DMS79 treated with DMSO at 0.1 percent for 48 hours (cell line): ENCODE data around the gene ESPNL.
A peak's percentile ranks its signal among the peaks of the same experiment; 100 is the strongest.

ENCODE experiments used
- DNase-seq: peaks from one replicate; lab custom pipeline; 2025; lab: John Stamatoyannopoulos, UW

Gene ESPNL

DNA sequence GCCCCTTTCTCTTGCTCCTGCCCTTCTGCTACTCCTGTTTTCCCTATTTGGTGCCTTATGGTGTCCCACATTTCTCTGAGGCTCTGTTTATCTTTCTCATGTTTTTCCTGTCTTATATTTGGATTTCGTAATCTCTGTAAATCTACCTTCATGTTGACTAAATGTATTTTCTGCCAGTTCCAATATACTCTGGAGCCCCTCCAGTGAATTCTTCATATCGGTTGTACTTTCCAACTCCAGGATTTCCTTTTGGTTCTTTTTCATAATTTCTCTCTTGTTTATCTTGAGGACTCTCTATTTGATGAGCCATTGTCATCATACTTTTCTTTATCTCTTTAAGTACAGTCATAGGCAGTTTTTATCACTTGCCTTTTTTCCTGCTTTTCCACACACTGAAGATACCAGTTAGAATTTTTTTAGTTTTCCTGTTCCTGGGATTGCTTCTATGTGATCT lies 20.2 kb upstream of the ESPNL start:
- no peak for DNase-seq

DNA sequence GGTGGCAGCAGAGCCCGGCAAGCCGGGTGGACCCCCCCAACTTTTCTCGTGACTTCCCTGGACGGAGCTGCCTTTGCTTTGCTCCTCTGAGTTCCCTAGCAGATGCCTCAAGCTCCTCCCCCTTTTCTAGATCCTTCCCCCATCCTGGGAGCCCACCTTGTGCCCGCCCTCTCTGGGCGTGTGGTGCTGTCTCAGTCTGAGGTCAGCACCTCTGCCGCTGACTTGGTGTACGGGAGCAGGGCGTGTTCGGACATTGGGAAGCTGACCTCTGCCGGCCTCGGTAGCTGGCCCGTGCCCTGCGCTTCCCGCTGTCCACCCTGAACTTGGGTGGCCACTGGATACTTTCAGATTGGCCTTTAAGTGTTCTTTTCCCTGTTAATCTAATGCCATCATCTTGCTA lies 19.6 kb upstream of the ESPNL start:
- DNase-seq: no peak

- DNase-seq: peak; percentile 13
These were observed 19.0 kb upstream of the ESPNL start for GRCh38 chr2:238081150-238081549.

DNA sequence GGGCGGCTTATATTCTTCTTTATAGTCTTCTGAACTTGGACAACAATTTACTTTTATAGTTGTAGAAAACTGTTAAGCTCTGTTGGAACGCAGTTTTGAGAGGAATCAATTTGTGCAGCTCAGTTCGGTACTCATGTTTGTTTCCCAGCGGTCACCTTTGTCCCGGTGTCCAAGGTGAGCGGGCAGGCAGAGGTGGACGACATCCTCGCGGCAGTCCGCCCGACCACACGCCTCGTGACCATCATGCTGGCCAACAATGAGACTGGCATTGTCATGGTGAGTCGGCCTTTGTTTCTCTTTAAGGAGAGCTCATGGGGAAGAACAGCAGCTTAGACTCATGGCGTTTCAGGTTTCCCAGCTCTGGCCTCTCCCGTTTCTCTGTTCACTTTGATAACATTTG lies 18.6 kb upstream of the ESPNL start:
- no peak for DNase-seq

DNA sequence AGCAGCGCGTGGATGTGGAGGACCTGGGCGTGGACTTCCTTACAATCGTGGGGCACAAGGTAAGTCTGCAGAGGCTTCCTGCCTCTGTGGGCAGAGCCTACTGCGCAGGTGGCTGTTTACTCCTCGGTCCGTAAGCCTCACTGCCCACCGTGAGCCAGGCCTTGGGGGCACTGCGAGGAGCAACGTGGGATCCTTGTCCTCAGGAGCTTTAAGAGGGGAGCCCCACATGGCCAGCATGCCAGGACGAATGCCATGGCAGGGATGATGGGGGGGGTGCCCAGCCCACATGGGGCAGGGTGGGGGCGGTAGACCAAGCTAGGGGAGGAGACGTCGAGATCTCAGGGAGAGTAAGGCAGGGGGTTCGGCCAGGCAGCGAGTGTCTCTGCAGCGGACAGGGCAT lies 18.0 kb upstream of the ESPNL start:
- no peak for DNase-seq

- DNase-seq: no peak
These were observed 17.3 kb upstream of the ESPNL start for GRCh38 chr2:238082827-238083226.

DNA sequence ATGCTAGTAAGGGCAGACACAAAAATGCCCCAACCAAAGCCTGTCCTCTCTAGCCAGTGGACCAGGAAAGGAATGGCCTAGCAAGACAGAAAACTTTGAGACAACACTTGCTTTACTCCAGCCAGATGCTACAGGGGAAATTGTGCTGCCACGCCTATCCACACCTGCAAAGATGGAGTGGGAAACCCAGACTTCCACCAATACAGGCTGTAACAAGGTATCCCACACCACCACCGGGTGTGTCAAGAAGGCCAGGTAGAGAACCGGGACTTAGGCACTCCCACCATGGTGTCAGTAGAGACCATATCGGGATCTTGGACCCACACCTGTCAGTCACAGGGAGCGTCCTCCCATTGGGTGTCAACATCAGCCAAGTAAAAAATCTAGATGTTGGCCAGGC lies 16.2 kb upstream of the ESPNL start:
- no peak for DNase-seq

- DNase-seq: no peak
These were observed 15.4 kb upstream of the ESPNL start for GRCh38 chr2:238084761-238085160.

- DNase-seq: no peak
These were observed 14.2 kb upstream of the ESPNL start for GRCh38 chr2:238085899-238086298.

DNA sequence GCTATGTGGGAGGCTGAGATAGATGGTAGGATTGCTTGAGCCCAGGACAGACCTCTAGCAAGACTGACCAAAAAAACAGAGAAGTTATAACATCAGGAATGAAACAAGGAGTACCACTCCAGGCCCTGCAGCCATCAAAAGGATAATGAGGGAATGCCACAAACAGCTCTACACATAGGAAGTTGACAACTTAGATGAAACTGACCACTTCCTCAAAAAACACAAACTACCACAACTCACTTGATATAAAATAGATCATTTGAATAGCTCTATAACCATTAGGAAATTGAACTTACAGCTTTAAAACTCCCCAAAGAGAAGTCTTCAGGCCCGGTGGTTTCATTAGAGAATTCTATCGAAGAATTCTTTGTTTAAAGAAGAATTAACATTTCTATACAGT lies 12.9 kb upstream of the ESPNL start:
- no peak for DNase-seq

- no peak for DNase-seq
These were observed 9.3 kb upstream of the ESPNL start for GRCh38 chr2:238090887-238091286.

GRCh38 chr2:238091436-238092060 lies 8.6 kb upstream of the ESPNL start:
- DNase-seq: no peak

DNA sequence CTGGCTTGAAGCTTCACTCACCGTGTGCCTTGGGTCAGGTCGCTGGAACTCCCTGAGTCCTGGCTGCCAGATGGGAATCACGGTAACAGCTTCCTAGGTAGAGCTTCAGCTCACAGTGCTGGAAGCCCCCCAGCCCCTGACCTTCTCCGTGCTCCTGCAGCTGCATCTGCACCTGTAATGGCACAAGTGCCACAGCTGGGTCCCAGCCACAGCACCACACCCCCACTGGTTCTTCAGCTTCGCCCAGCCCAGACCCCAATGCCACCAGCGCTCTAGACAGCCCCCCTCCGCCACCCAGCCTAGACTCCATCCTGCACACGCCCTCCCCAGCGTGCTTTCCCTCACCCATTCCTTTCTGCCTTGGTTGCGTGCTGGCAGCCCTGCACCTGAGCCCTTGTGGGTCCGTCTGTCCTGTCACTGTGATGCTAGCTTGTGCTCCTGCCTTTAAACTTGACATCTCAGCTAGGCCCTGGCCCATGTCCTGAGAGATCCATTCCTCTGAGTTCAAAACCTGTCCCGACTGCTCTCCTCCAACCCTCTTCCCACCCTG lies 7.6 kb upstream of the ESPNL start:
- no peak for DNase-seq

DNA sequence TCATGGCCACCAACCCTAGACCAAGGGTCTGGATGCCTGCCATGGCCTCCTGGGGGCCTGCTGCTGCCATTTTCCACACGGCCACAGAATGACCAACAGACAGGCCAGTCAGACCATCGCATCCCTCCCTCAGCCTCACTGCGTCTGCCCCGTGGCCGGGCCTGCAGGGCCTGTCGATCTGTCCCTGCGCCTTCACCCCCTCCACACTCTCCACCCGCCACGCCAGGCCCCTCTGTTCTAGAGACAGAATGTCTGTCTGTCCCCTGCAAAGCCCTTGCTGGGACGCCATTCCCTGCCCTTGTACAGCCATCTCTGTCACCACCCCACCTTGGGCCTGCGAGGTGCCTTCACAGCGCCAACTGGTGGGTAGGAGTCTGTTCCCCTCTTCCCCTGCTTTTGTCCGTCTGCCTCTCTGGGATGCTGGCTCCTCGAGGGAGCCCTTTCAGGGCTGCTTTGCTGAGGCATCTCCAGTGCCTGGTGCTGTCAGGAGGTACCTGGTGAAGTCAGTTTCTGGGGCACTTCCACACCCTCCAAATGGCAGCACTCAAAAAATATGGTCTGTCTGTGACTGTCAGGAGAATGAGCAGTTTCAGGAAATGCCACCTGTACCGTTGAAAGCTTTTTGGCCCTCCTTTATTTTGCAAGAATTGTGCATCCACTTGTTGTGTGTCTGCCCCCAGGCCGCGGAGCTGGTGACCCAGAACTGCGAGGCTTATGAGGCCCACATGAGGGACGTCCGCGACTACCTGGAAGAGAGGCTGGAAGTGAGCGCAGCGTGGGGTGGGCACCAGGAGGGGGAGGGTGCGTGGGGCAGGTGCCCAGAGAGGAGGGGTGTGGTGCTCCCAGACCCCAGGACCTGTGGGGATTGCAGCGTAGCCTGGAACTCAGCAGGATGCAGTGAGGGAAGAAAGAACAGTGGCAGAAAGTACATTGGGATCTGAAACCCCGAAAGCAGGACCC lies 6.7 kb upstream of the ESPNL start:
- no peak for DNase-seq

DNA sequence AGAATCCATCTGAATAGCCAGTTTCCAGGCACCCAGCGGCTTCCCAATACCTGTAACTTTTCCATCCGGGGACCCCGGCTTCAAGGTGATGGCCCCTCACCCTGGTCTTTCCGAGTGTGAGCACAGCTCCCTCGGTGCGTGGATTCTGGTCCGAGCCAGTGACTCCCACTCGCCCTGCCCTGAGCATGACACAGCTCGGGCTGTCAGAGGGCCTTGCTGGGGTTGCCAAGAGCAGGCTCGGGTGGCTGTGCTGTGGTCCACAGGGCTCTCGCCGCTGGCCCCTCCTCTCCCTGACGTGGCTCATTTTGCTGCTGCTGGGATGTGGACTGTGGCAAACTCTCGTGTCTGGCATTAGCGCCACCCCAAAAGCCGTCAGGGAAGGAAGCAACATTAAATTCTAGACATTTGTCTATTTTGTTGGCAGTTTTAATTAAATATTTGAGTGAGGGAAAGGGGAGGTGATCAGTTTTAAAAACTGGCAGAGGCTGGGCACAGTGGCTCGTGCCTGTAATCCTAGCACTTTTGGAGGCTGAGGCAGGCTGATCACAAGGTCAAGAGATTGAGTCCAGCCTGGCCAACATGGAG lies 5.6 kb upstream of the ESPNL start:
- DNase-seq: no peak

DNA sequence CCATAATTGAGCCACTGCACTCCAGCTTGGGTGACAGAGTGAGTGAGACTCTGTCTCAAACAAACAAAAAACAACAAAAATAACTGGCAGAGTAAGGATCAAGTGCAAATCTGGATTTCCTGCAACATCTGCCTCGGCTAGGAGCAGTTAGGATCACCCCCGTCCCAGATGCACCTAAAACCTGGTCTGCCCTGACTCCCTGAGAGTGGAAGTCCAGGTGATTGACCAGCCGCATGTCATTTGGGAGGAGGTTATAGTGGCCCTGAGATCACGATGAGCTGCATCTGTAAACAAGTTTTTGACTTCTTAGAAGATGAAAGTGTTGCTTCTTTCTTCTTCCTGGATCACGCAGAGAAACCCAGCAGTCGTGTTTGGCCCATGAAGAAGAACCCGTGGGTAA lies 5.0 kb upstream of the ESPNL start:
- no peak for DNase-seq

DNA sequence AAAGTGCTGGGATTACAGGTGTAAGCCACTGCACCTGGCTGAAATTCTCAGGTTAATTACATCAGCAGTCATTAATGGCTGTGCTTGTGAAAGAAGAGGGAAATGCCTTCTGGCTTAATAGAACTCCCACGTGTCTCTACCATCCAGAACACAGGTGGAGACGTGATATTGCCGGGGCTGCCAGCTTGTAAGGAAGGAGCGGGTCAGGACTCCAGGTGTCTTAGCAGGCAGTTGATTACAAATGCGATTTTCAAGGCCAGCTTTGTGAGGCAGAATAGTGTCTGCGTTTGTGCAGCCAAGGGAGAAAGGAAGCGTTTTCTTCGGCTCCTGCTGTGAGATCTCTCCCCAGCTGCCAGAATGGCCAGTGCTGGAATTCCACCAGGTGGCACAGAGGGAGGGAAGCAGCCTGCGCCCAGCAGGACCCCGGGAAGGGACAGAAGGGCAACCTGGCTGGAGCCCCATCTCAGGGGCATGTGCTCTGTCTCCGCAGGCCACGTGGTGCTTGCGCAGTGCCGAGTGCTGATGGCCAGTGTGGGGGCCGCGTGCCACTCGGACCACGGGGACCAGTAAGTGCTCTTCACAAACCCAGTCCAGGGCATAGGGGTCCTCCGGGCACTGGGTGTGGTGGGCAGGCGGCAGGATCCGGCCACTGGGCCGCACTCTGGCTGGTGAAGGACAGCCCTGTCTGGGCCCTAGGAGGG lies 3.7 kb upstream of the ESPNL start:
- DNase-seq: peak; percentile 66

DNA sequence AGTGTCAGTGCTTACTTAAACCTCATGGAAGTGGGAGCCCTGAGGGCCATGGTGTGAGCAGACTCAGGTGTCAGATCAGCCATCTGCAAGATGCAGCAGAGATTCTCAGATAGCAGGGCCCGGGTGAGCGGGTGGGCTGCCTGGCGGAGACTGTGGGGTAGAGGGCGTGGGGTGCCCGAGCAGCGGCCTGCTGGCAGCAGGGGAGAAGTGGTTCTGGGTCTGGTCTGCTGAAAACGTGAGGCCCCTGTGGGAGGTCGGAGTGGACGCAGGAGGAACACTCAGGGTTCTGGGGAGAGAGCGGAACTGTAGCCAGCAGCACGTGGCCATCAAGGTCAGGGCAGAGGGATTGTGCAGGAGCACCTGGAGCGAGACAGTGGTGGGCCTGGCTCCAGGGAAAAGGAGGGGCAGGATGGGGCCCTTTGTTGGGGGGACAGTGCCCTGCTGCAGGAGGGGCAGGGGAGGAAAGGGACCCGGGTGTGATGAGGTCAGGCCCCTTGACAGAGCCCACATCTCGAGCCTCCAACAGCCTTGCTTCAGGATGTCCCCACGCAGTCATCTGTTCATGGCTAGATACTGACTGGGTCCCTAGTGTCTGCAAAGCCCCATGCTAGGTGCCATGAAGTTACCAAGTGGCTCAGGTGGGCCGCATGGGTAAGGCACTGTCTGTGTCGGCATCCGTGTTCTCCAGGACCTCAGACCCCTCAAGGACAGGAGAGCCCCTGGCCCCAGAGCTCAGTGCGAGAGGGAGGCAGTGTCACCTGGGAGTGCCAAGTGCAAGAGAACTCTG lies 2.7 kb upstream of the ESPNL start:
- DNase-seq: no peak

GRCh38 chr2:238097988-238098871 lies 1.9 kb upstream of the ESPNL start:
- DNase-seq: no peak
